HT1080 (cell line): ENCODE data around the gene MYO5A. TPM values are rescaled to one million over a fixed set of nuclear protein-coding genes. Genes with fewer than 3 reads are reported as not detected.

Source experiments
- DNase-seq: peaks from one replicate; pipeline ENCODE4 v3.0.0-alpha.2; 2015; ENCODE audit warnings: low read depth
- small RNA-seq: library from RNA; depleted of rRNA; stranded (forward); fragments of <200 nt; gene quantifications from one replicate; pipeline ENCODE3, GENCODE V24; 2014
- total RNA-seq: library from RNA; depleted of rRNA; stranded (reverse); fragments of >200 nt; shearing (Covaris generic); gene quantifications from 2 replicates; pipeline ENCODE4 v1.2.3, GENCODE V29; 2014; rRNA removed

Gene MYO5A
- total RNA-seq, 1 experiment from 2014 or later = 33.7 TPM

DNA sequence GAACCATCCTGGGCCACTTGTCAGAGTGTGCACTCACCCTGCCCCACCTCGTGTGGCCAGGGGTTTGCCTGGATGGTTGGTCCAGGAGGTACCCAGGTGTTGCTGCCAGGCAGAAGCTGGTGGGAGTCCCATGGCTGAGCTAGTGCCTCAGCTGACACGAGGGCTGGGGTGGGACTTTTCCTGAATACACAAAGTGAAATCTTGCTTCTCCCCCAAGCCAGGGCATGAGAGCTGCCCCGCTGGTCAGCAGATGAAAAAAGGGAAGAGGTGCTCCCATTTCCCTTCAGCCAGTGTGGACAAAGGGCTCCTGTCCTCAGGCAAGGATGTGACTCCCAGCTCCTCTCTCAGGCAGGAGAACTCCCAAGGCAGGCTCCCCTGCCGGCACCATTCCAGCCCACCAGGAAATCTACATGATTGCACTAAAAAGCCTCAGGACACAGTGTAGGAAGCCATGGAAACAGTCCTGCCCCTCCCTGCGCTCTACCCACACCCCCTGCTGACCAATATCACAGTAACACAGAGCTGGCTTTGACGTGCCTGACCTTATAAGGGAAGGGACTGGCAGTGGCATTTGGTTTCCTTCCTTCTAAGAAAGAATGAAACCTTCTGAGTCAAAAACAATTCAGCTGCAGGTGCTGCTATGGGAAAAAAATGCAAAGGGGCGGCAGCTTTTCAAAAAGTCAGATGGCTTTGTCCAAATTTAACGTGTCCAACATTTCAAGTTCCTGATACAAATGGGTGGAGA, 267.0 kb downstream of the MYO5A start:
- peak; percentile 95 for DNase-seq

DNA sequence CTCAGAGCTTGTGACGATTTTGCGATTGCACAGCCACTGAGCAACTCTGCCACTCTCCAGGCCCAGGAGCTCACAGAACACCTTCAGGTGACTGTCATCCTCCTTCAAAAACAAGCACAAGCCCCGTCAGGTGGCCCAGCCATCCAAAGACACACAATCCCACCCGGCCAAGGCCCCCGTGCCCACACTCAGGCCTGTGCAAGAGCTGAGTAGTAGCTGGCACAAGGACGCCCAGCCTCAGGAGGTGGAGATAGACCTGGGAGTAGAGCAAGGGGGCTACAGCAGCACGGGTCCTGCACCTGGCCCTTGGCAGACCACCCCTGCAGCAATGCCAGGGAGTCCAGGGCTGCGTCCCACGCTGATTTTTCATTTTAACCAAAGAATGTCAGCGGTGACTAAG, 267.7 kb downstream of the MYO5A start:
- no peak for DNase-seq

DNA sequence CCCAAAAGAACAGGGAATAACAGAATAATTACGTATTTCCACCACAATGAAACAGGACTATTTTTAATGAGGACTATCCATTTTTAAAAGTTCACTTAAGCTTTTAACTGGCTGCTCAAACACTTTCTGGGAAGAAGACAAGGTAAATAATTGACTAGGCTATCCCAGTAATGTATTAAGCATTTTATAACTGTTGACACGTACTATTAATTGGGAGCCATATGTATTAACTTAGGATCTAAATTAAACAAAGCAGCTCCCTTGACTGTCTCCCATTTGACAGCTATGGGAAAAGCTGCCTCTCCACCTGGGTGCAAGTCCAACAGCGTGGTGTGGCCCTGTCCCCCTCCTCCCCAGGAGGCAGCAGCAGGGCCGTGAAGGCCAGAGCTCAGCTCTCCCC, 269.2 kb downstream of the MYO5A start:
- DNase-seq = no peak

DNA sequence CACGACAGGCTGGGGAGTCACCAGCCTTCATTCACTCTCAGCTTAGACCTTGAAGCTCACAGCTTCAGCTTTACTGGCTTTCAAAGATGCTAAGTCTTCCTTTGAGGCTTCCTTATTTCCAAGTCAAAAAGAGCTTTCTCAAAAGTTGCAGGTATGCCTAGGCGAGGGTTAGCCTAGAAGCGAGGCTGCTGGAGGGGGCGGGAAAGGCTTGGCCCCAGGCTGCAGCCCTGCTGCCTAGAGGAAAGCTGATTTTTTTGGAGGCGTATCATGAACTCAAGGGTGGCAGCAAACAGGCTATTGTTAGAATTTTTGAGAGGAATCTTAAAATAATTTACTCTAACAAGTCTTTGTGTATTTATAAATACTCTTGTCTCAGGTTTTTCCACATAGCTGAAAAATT, 270.2 kb downstream of the MYO5A start:
- no peak for DNase-seq

DNA sequence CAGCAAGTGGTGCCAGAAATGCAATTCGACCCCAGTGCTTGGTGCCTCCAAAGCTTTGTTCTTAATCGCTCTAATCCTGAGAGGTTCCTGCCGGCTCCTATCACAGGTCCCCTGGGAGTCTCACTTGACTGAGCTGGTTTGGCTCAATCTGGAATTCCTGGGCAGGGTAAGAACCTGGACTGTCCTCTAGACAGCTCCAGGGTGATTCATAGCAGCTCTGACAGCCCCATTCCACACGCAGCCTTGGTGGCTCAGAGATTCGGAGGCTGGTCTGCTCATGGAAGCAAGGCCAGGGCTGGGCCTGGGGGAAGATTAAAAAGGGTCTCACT, 271.0 kb downstream of the MYO5A start:
- DNase-seq = no peak

Small RNA genes lying within 50 kb of the gene (small RNA-seq; reads per million reads assigned to genes)
- gene MIR1266 = not detected

Other genes with a start within 250 kb of the MYO5A start
- gene MYO5C, start 233.1 kb downstream of the MYO5A start, total RNA-seq = 0.07 TPM in 1 of 2 replicates, not detected in the other
- 94.2 and 127 TPM in 2 replicates for gene ARPP19, start 40.1 kb upstream of the MYO5A start, total RNA-seq
- 2.1 and 6.0 TPM in 2 replicates for gene ATOSA, start 150.5 kb upstream of the MYO5A start, total RNA-seq